A549 treated with RU486 at 1 μM for 4 hours (cell line): ENCODE measurements around the gene RPL13. TPM values are rescaled to one million over a fixed set of nuclear protein-coding genes. Genes with fewer than 3 reads are reported as not detected.

Source experiments
- total RNA-seq: library from RNA; stranded (reverse); fragments of 200-300 nt; extraction: Qiagen RNA extraction; gene quantifications from 5 replicates; pipeline ENCODE4 v1.2.3, GENCODE V29; 2022; ENCODE audit warnings: low read depth

RPL13 gene
- 3,368 to 4,411 TPM (median 4,353 TPM) in 5 replicates for total RNA-seq

GRCh38 chr16:89560378-89561141 is at the start of gene RPL13:
TSS of gene RPL13 (plus strand) at chr16:89560682. CDS start at chr16:89560960, 278 bp downstream.

GRCh38 chr16:89575247-89576152 is 15.0 kb downstream of the RPL13 start, which contains the start of gene CPNE7:
TSS of gene CPNE7 (plus strand) at chr16:89575758. CDS start at chr16:89575898, 140 bp downstream.

GRCh38 chr16:89613231-89613953 is 52.9 kb downstream of the RPL13 start, which contains the start of gene DPEP1:
TSS of gene DPEP1 (plus strand) at chr16:89613642. CDS start at chr16:89630411, 16,769 bp downstream.

Other genes starting within 250 kb of the RPL13 start
- gene ANKRD11, start 70.1 kb upstream of the RPL13 start, total RNA-seq, result 71.7 to 98.4 TPM (median 93.6 TPM) in 5 replicates
- gene SPG7, start 52.3 kb upstream of the RPL13 start, total RNA-seq, result 74.2 to 89.5 TPM (median 86.0 TPM) in 5 replicates
- 41.6 to 67.2 TPM (median 63.9 TPM) in 5 replicates for gene CPNE7, start 15.1 kb downstream of the RPL13 start, total RNA-seq
- 0.31 to 0.90 TPM (median 0.73 TPM) in 5 replicates for gene DPEP1, start 53.0 kb downstream of the RPL13 start, total RNA-seq
- 82.5 to 103 TPM (median 93.8 TPM) in 5 replicates for gene CHMP1A, start 97.0 kb downstream of the RPL13 start, total RNA-seq
- gene SPATA33, start 97.2 kb downstream of the RPL13 start, total RNA-seq, result 13.4 to 20.2 TPM (median 16.2 TPM) in 5 replicates
- 36.5 to 50.8 TPM (median 48.9 TPM) in 5 replicates for gene CDK10, start 126.0 kb downstream of the RPL13 start, total RNA-seq
- gene SPATA2L, start 141.0 kb downstream of the RPL13 start, total RNA-seq, result 7.7 to 12.8 TPM (median 11.0 TPM) in 5 replicates
- gene VPS9D1, start 160.2 kb downstream of the RPL13 start, total RNA-seq, result 2.3 to 5.1 TPM (median 3.9 TPM) in 5 replicates
- 13.9 to 17.2 TPM (median 14.6 TPM) in 5 replicates for gene ZNF276, start 160.9 kb downstream of the RPL13 start, total RNA-seq